K562 (cell line): ENCODE results near the gene ARAF. TPM values are rescaled to one million over a fixed set of nuclear protein-coding genes. Genes with fewer than 3 reads are reported as not detected.

ENCODE experiments used
- CBFB ChIP-seq: sonication (generic); formaldehyde crosslinking; IDR thresholded peaks from 2 replicates; pipeline ENCODE4 v1.4.0; 2020; ENCODE audit warnings: mild to moderate bottlenecking, missing genetic modification reagents
- CBX2 ChIP-seq: fragments of 200-600 bp; sonication (generic); IDR thresholded peaks from one replicate; pipeline ENCODE4 v1.6.1; 2012; ENCODE audit warnings: mild to moderate bottlenecking, low read length, inconsistent platforms; ENCODE audit not compliant: insufficient read depth, poor library complexity, severe bottlenecking
- CCNT2 ChIP-seq: IDR thresholded peaks from 2 replicates; pipeline ENCODE4 v1.6.1; 2011; ENCODE audit warnings: borderline replicate concordance, low read depth, mild to moderate bottlenecking, moderate library complexity, mixed read lengths, low read length; ENCODE audit not compliant: insufficient read length; ENCODE audit errors: extremely low read depth
- CXXC5 ChIP-seq: fragments of 250-450 bp; sonication (Bioruptor Pico); IDR thresholded peaks from 2 replicates; pipeline ENCODE4 v1.8.0; 2022; ENCODE audit warnings: inconsistent platforms, mild to moderate bottlenecking, moderate library complexity
- E2F1 ChIP-seq: sonication (generic); formaldehyde crosslinking; IDR thresholded peaks from 2 replicates; pipeline ENCODE4 v1.8.1; 2023; ENCODE audit warnings: mild to moderate bottlenecking, missing genetic modification reagents, moderate library complexity
- E2F6 ChIP-seq, 2 experiments: IDR thresholded peaks; 2 replicates each; pipeline ENCODE4 v1.6.1; 2011; ENCODE audit warnings: borderline replicate concordance in 1 of 2, control low read depth in 1 of 2, low read depth in 1 of 2, low read length in 1 of 2, mild to moderate bottlenecking in 1 of 2, mixed read lengths in 1 of 2, moderate library complexity in 1 of 2; ENCODE audit not compliant: insufficient read depth in 1 of 2, insufficient read length in 1 of 2, poor library complexity in 1 of 2, severe bottlenecking in 1 of 2; ENCODE audit errors: extremely low read depth in 1 of 2
- FOXK2 ChIP-seq, 2 experiments: fragments of 450-650 bp; IDR thresholded peaks in 1 of 2; conservative IDR thresholded peaks in 1 of 2; 2 replicates each; pipeline ENCODE4 v1.6.1; 2016; ENCODE audit warnings: low read depth in 2 of 2, mild to moderate bottlenecking in 1 of 2
- GABPA ChIP-seq: fragments of 200-800 bp; sonication (Bioruptor generic); conservative IDR thresholded peaks from 2 replicates; pipeline ENCODE4 v1.6.1; 2016; ENCODE audit warnings: low read depth, missing genetic modification characterization, missing compliant biosample characterization
- JUND ChIP-seq, 2 experiments: IDR thresholded peaks; 2 replicates in 1 of 2; 3 replicates in 1 of 2; pipeline ENCODE4 v1.6.1; 2011; ENCODE audit warnings: borderline replicate concordance in 2 of 2, low read depth in 2 of 2, low read length in 2 of 2, improper control_type of control experiment in 1 of 2, missing biosample characterization in 1 of 2, missing genetic modification characterization in 1 of 2, missing genetic modification reagents in 1 of 2
- LCOR ChIP-seq: sonication (generic); formaldehyde crosslinking; IDR thresholded peaks from 2 replicates; pipeline ENCODE4 v1.8.0; 2022; ENCODE audit warnings: mild to moderate bottlenecking, missing genetic modification reagents
- MAFK ChIP-seq: IDR thresholded peaks from 2 replicates; pipeline ENCODE4 v1.6.1; 2011; ENCODE audit warnings: low read length, improper control_type of control experiment
- MEIS2 ChIP-seq: fragments of 450-650 bp; IDR thresholded peaks from 2 replicates; pipeline ENCODE4 v1.6.1; 2014; ENCODE audit warnings: mild to moderate bottlenecking; ENCODE audit not compliant: partially characterized antibody
- NFXL1 ChIP-seq: fragments of 450-650 bp; formaldehyde crosslinking; IDR thresholded peaks from 2 replicates; pipeline ENCODE4 v1.4.0; 2021; ENCODE audit warnings: mild to moderate bottlenecking
- SNIP1 ChIP-seq: fragments of 450-650 bp; IDR thresholded peaks from 2 replicates; pipeline ENCODE4 v1.7.1; 2017; ENCODE audit warnings: low read depth, mild to moderate bottlenecking
- TCF7L2 ChIP-seq: fragments of 150-350 bp; IDR thresholded peaks from 2 replicates; pipeline ENCODE4 v1.6.1; 2016; ENCODE audit warnings: low read depth, mild to moderate bottlenecking, low read length, moderate library complexity
- TCFL5 ChIP-seq: fragments of 250-450 bp; sonication (Bioruptor Pico); conservative IDR thresholded peaks from 2 replicates; pipeline ENCODE4 v1.6.1; 2021; ENCODE audit warnings: mild to moderate bottlenecking, moderate library complexity, matching md5 sums
- TFE3 ChIP-seq: fragments of 450-650 bp; formaldehyde crosslinking; IDR thresholded peaks from 2 replicates; pipeline ENCODE4 v1.4.0; 2020; ENCODE audit warnings: mild to moderate bottlenecking, mixed read lengths
- ZBTB34 ChIP-seq: fragments of 250-450 bp; sonication (Bioruptor Pico); IDR thresholded peaks from 2 replicates; pipeline ENCODE4 v1.8.0; 2021; ENCODE audit warnings: mild to moderate bottlenecking, moderate library complexity
- ZNF175 ChIP-seq: fragments of 200-800 bp; sonication (Bioruptor generic); IDR thresholded peaks from 2 replicates; pipeline ENCODE4 v1.6.1; 2016; ENCODE audit warnings: low read depth, mild to moderate bottlenecking, missing genetic modification characterization, missing compliant biosample characterization
- ZNF212 ChIP-seq: fragments of 450-650 bp; formaldehyde crosslinking; IDR thresholded peaks from 2 replicates; pipeline ENCODE4 v1.4.0; 2020; ENCODE audit warnings: mild to moderate bottlenecking
- ZSCAN29 ChIP-seq: fragments of 450-650 bp; IDR thresholded peaks from 2 replicates; pipeline ENCODE4 v1.6.1; 2017
- polyA plus RNA-seq, 8 experiments: library from polyadenylated mRNA; depleted of rRNA in 4 of 8; stranded (reverse) in 5 of 8; unstranded in 3 of 8; fragments of >200 nt; fragmentation: Nextera tagmentation in 2 of 8; fragmentation: Illumina TruSeq in 1 of 8; extraction: Ambion mirVana in 2 of 8; extraction: Trizol in 1 of 8; gene quantifications; 2 replicates each; pipeline versions ENCODE4 v1.2.1 to v1.2.3, GENCODE V29; 2011 to 2014; ENCODE audit warnings: inconsistent platforms in 1 of 8, missing spikeins in 1 of 8
- total RNA-seq, 7 experiments: library from RNA; depleted of rRNA in 6 of 7; stranded (reverse); fragments of >200 nt in 6 of 7; fragmentation: Illumina TruSeq in 2 of 7; extraction: Trizol in 2 of 7; gene quantifications; 2 replicates each; pipeline versions ENCODE4 v1.2.1 to v1.2.3, GENCODE V29; 2011 to 2021; ENCODE audit warnings: low replicate concordance in 1 of 7

Gene ARAF
- total and polyA plus RNA-seq, 9 of the 15 experiments (the other 6 are each of a cell fraction or from before 2014, with no cell fraction given), result 5.5 to 70.0 (median 29.4) TPM

GRCh38 chrX:47619486-47620302, 58.7 kb downstream of the ARAF start, which contains the start of gene SYN1 (continued):
- peak; percentile 35; the same call in 1 of the 2 replicates for TF ChIP-seq ZNF175 (CRISPR knock-in tag)
- TF ChIP-seq TFE3 (CRISPR knock-in tag), result no peak
- no peak for TF ChIP-seq ZNF212 (CRISPR knock-in tag)
- peak; percentile 96 for TF ChIP-seq TCF7L2
- TF ChIP-seq CBX2, result no peak
- peak; percentile 84 for TF ChIP-seq CCNT2
- TF ChIP-seq E2F6 (IDR thresholded peaks at IDR 0.05; ENCODE audit: borderline replicate concordance in 1 of 2, extremely low read depth in 1 of 2, insufficient read depth in 1 of 2, insufficient read length in 1 of 2, low read depth in 1 of 2, low read length in 1 of 2, poor library complexity in 1 of 2, severe bottlenecking in 1 of 2), result peak in 1 of 2 experiments; percentile 31
- TF ChIP-seq CBFB (CRISPR knock-in tag), result no peak
- peak; percentile 76; the same call in 1 of the 2 replicates for TF ChIP-seq E2F1
- no peak for TF ChIP-seq TCFL5 (CRISPR knock-in tag)
- TF ChIP-seq ZBTB34, result no peak
- no peak for TF ChIP-seq MAFK
- peak; percentile 94 for TF ChIP-seq CXXC5
- TF ChIP-seq FOXK2 (conservative IDR thresholded peaks at IDR 0.05 in 1 of 2, IDR thresholded peaks at IDR 0.05 in 1 of 2; ENCODE audit: low read depth in 2 of 2), result peak in 1 of 2 experiments; percentile 98; a peak in 2 of 4 replicates
- TF ChIP-seq MEIS2, result peak; percentile 39
- TF ChIP-seq ZSCAN29, result no peak
- TF ChIP-seq GABPA (tag), result no peak
- TF ChIP-seq SNIP1, result no peak
- TF ChIP-seq LCOR (CRISPR knock-in tag), result peak; percentile 72
- TF ChIP-seq JUND (IDR thresholded peaks at IDR 0.05; ENCODE audit: borderline replicate concordance, low read depth, low read length), result peak; percentile 99
- peak; percentile 89; the same call in 1 of the 3 replicates for TF ChIP-seq JUND (tag; IDR thresholded peaks at IDR 0.05; ENCODE audit: borderline replicate concordance, low read depth, low read length)
- TF ChIP-seq NFXL1, result no peak
